ENCODE data around the gene DSTYK.

GRCh38 chr1:205122489-205122882, 89.0 kb downstream of the DSTYK start:
- TF ChIP-seq JUN (IDR thresholded peaks at IDR 0.05; ENCODE audit: borderline replicate concordance, insufficient read depth, insufficient read length, low read depth): no peak
- TF ChIP-seq CTCF (IDR thresholded peaks at IDR 0.05; ENCODE audit: extremely low read depth in 1 of 2, insufficient read depth in 1 of 2, low read depth in 1 of 2, low read length in 2 of 2): no peak
- no peak for TF ChIP-seq EZH2 (IDR thresholded peaks at IDR 0.05; ENCODE audit: borderline replicate concordance, low read depth, low read length, severe bottlenecking)
- no peak for TF ChIP-seq POLR2AphosphoS5 (IDR thresholded peaks at IDR 0.05; ENCODE audit: insufficient read depth, low read depth, low read length)
- TF ChIP-seq POLR2A (IDR thresholded peaks at IDR 0.05; ENCODE audit: low read depth, low read length): no peak
- TF ChIP-seq FOS (IDR thresholded peaks at IDR 0.05; ENCODE audit: borderline replicate concordance, insufficient read depth, low read length): no peak
- TF ChIP-seq GATA2 (IDR thresholded peaks at IDR 0.05; ENCODE audit: insufficient read depth, insufficient read length, low read depth, low read length): no peak
